Muscle of leg (tissue), 11 donors: ENCODE data around the gene SIGLEC12. TPM values are rescaled to one million over a fixed set of nuclear protein-coding genes. Genes with fewer than 3 reads are reported as not detected.

ENCODE experiments used
- DNase-seq: peaks from one replicate; pipeline ENCODE4 v3.0.0; 2013
- H3K27ac ChIP-seq: one replicate; pipeline ENCODE4 v1.5.1; 2013; ENCODE audit warnings: mild to moderate bottlenecking, low read length, control low read depth
- H3K27me3 ChIP-seq: one replicate; pipeline ENCODE4 v1.6.1; 2013; ENCODE audit warnings: low read length; ENCODE audit not compliant: control insufficient read depth, insufficient read depth
- H3K36me3 ChIP-seq: one replicate; pipeline ENCODE4 v1.6.1; 2013; ENCODE audit warnings: low read length; ENCODE audit not compliant: control insufficient read depth, insufficient read depth
- H3K4me1 ChIP-seq: one replicate; pipeline ENCODE4 v1.6.1; 2013; ENCODE audit warnings: low read length; ENCODE audit not compliant: control insufficient read depth, insufficient read depth
- H3K4me3 ChIP-seq: one replicate; pipeline ENCODE4 v1.5.1; 2013; ENCODE audit warnings: low read length, control low read depth
- H3K9me3 ChIP-seq: replicated peaks from 2 replicates; pipeline ENCODE4 v1.6.1; 2013; ENCODE audit warnings: low read depth, low read length; ENCODE audit not compliant: control insufficient read depth
- WGBS: methylation state at CpG from one replicate; pipeline ENCODE4 v1.1.5; 2013; ENCODE audit warnings: missing lambda C conversion rate; ENCODE audit not compliant: insufficient coverage; 5-methylcytosine and 5-hydroxymethylcytosine counted together
- polyA plus RNA-seq, 8 donors: library from polyadenylated mRNA; unstranded; fragments of 120-200 nt; gene quantifications; one replicate each; pipeline versions ENCODE4 v1.2.1 to v1.2.3, GENCODE V29; 2013; ENCODE audit warnings: inconsistent platforms in 1 of 8, low replicate concordance in 1 of 8; ENCODE audit not compliant: insufficient read length in 8 of 8, insufficient read depth in 1 of 8
- total RNA-seq: library from RNA; stranded (reverse); fragments of 120-200 nt; gene quantifications from one replicate; pipeline ENCODE4 v1.2.4, GENCODE V29; 2013

The SIGLEC12 gene
- total and polyA plus RNA-seq, 9 donors = 0.11 to 0.48 (median 0.20) TPM; not detected in 4

DNA sequence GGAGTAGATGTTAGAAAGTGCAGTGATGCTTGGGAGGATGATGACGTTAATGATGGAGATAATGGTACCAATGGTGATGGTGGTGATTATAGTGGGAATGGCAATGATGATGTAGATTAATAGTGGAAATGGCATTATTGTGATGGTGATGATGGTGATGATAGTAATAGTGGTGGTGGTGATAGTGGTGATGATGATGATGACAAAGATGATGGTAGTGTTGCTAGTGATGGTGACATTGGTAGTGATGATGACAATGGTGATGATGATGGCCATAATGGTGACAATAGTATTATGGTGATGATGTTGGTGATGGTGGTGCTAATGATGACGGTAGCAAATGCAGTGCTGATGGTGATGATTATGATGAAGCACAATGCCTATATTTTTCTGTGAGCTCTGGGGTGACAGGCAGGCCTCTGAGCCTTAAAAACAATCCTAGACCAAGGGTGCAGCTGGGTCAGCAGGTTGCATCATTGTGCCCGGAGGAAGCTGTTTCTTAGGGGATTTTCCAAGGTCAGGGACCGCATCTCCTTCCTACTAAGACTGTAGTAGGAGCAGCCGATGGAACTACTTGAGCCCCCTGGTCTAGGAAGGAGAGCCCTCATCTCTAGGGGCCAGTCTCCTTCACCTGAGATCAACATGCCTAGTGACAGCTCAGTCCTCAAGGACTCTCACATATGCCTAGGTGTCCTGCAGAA lies 15.5 kb downstream of the SIGLEC12 start:
- no peaks in the 10 kb centered on the region for H3K4me1 ChIP-seq
- no peak for DNase-seq

DNA sequence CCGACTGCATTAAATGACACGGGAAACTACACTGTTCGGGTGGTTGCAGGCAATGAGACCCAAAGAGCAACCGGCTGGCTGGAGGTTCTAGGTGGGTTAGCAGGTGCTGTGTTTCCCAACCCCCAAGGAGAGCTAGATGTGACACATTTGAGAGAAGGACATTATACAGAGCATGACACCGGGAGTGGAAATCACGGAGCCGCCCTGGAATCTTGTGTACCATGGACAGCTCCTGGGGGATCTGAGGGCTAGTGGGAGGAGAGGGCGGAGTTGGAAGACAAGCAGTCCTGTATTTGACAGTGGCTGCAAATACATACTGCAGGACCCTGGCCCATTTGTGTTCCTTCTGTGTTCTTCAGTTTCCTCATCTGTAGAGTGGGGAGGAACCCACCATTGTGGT lies 21.0 kb downstream of the SIGLEC12 start:
- H3K27me3 ChIP-seq = no peaks in the 10 kb centered on the region
- H3K4me3 ChIP-seq = no peak overlapping the region
- H3K36me3 ChIP-seq = no peaks in the 10 kb centered on the region
- H3K9me3 ChIP-seq = no peaks in the 10 kb centered on the region
- 40% methylated on average over 8 of the region's 8 CpGs for WGBS
- DNase-seq = peak; percentile 31
- no peaks in the 10 kb centered on the region for H3K4me1 ChIP-seq
- no peak overlapping the region for H3K27ac ChIP-seq

More for the DNA sequence above, 15.5 kb downstream of the SIGLEC12 start:
- H3K36me3 ChIP-seq = no peaks in the 10 kb centered on the region
- H3K27me3 ChIP-seq = no peaks in the 10 kb centered on the region
- no peaks in the 10 kb centered on the region for H3K9me3 ChIP-seq
- H3K4me3 ChIP-seq = no peak overlapping the region
- no peak overlapping the region for H3K27ac ChIP-seq
- WGBS = 77% methylated on average over 3 of the region's 5 CpGs

DNA sequence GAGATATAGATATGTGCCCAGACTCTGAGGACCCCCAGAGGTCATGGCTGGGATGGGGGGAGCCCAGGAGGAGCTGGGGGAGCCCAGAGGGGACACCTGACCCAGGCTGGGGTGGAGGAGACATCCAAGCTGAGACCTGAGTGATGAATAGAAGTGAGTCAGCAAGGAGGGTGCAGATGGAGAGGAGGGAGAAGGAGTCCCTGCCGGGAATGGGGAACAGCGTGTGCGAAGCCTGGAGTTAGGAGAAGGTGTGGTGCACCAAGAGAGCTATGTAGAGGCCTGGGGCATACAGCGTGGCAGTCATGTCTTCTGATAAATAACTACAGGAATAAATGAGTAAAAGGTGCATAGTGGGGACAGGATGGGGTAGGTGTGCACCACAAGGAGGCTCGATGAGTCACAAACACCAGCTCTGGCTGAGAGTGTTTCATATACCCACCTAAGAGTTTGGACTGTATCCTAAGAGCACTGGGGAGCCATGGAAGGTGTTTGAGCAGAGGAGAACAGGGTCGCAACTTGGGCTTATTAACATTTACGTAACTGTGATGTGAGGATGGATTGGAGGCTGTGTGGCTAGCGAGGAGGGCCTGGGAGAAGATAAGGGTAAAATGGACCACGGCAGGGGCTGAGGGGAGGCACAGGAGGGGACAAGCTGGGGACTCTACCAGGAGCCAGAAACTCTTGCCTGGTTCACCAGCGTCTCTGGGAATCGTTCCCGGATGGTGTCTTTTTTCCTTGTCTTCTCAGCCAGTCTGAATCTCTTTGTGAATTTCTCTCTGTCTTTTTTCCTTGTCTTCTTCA lies 21.9 kb downstream of the SIGLEC12 start:
- H3K27ac ChIP-seq = no peak overlapping the region
- no peaks in the 10 kb centered on the region for H3K36me3 ChIP-seq
- DNase-seq = no peak
- H3K27me3 ChIP-seq = no peaks in the 10 kb centered on the region
- H3K9me3 ChIP-seq = no peaks in the 10 kb centered on the region
- WGBS = 79% methylated on average over 11 of the region's 12 CpGs
- no peak overlapping the region for H3K4me3 ChIP-seq
- H3K4me1 ChIP-seq = no peaks in the 10 kb centered on the region

DNA sequence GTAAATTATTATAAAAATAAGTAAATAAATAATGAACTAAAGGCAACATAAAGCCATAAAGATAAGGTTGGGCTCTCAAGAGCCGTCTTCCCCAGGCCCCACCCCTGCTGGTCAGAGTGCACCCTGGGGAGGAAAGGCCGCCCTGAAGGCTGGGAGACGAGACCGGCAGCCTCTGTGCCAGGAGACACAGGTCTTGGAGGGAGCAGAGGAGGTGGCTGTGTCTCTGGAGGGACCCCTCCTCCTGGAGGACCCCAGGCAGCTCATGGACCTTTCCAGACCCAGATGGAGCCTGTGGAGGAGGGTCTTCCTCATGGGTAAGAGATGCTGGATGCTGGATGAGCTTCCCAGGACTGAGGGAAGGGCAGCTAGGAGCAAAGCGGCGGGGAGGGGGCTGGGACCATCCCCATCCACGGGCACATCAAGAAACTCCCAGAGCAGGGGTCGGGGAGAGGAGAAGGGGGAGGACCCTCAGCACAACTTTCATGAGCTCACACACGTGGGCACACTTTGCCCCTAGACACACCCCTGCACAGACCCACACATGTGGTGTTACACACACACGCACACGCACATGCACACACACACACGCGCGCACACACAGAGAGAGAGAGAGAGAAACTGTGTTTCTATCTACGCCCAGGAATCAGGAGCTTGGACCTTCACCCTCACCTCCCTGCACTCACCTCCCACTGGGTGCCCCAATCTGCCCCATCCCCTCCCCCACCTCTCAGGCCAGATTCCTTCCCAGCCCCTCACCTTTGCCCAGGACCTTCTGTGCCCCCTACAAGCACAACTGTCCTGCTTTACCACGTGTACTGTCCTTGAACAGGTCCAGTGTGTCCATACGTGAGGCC lies 23.0 kb downstream of the SIGLEC12 start, which contains the start of gene CEACAM18:
CEACAM18 (plus strand) TSS at position 159 of the 854 bp plus-strand sequence.
- H3K4me3 ChIP-seq = no peak within 1 kb of the TSS
- no peaks in the 10 kb centered on the region for H3K9me3 ChIP-seq
- no peak within 1 kb of the TSS for H3K27ac ChIP-seq
- no peaks in the 10 kb centered on the region for H3K36me3 ChIP-seq
- H3K4me1 ChIP-seq = no peaks in the 10 kb centered on the region
- 76% methylated on average over 9 of the region's 17 CpGs for WGBS
- H3K27me3 ChIP-seq = no peaks in the 10 kb centered on the region
- DNase-seq = no peak

DNA sequence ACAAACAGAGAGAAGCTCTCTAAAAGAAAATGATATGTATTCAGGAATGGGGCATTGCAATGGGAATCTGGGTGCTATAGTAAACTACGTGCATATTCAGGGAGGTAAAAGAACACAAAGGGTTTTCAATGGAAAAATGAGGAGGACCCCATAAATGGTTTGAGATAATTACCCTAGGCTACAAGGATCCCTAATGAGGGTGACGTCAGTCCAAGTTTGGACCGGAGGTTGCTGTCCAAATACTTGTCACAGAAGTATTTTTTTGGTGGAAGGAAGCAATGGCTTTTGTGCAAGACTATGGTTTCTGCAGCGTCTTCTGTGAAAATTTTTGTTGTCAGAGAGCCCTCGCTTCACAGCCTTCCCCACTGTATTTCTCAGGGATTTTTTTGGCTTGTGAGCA lies 24.3 kb downstream of the SIGLEC12 start:
- no peak overlapping the region for H3K4me3 ChIP-seq
- no peaks in the 10 kb centered on the region for H3K36me3 ChIP-seq
- H3K9me3 ChIP-seq = no peaks in the 10 kb centered on the region
- H3K4me1 ChIP-seq = no peaks in the 10 kb centered on the region
- WGBS = 47% methylated on average over 3 of the region's 5 CpGs
- H3K27me3 ChIP-seq = peaks cover 4% of the 10 kb centered on the region
- DNase-seq = no peak
- no peak overlapping the region for H3K27ac ChIP-seq

DNA sequence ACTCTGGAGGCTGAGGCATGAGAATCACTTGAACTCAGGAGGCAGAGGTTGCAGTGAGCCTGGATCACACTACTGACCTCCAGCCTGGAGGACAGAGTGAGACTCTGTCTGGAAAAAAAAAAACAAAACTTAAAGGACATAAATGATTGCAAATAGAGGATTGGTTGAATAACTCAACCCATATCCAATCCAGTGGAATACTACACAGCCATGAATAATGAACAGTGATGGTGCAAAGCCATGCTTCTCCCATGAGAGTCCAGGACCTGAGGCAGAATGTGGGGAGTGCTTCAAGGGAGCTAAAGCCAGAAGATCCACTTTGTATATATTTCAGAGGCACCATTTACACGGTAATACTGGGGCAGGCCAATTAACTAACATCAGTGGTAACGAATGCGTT lies 25.4 kb downstream of the SIGLEC12 start:
- peaks cover 4% of the 10 kb centered on the region for H3K27me3 ChIP-seq
- no peaks in the 10 kb centered on the region for H3K9me3 ChIP-seq
- no peaks in the 10 kb centered on the region for H3K36me3 ChIP-seq
- H3K4me3 ChIP-seq = no peak overlapping the region
- no peak overlapping the region for H3K27ac ChIP-seq
- DNase-seq = no peak
- no peaks in the 10 kb centered on the region for H3K4me1 ChIP-seq
- WGBS = no CpG with 5 or more reads among the region's 3 CpGs

DNA sequence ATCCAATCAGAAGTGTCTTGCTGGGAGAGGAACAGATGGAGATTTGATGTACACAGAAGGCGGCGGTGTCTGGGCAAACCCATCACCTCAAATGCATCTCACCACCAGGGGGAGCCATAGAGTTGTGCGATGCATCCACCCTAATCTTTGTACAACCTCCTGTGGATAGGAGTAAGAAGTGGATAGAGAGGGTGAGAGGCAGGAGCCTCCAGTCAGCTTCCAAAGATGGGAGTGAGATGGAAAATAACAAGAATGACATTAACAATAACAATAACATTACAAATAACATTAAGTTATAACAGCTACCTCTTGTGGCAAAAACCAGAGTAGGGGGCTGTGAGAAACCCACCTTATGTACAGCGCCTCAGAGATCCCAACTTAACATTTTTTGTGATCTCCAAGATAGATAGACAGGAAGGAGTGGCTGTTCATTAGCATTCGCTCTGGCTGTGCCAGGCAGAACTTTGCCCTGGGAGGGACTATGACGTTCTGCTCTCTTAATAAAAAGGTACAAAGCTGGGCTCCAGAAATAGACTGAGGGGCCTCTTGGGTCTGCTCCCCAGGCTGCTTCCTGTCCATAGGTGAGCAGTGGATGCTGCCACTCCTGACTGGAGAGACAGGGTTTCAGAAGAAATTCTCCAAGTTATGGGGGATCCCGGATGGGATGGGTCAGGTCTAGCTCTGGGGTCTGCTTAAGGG lies 28.4 kb downstream of the SIGLEC12 start:
- no peaks in the 10 kb centered on the region for H3K36me3 ChIP-seq
- no peaks in the 10 kb centered on the region for H3K4me1 ChIP-seq
- H3K4me3 ChIP-seq = no peak overlapping the region
- no peak overlapping the region for H3K27ac ChIP-seq
- H3K9me3 ChIP-seq = no peaks in the 10 kb centered on the region
- DNase-seq = peak; percentile 70
- H3K27me3 ChIP-seq = peaks cover 4% of the 10 kb centered on the region
- WGBS = 29% methylated on average over 2 of the region's 7 CpGs

DNA sequence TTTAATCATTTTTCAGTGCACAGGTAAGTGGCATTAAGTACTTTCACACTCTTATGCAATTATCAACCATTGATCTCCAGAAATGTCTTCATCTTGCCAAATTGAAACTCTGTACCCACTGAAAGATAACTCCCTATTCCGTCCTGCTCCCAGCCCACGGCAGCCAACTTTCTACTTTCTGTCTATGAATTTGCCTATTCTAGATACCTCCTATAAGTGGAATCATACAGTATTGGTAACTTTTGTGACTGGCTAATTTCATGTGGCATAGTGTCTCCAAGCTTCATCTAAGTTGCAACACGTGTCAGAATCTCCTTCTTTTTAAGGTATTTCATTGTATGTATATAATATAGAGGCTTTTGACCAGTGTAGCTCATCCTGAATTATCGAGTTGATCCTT lies 29.0 kb downstream of the SIGLEC12 start:
- no CpG with 5 or more reads among the region's 4 CpGs for WGBS
- H3K27me3 ChIP-seq = peaks cover 4% of the 10 kb centered on the region

DNA sequence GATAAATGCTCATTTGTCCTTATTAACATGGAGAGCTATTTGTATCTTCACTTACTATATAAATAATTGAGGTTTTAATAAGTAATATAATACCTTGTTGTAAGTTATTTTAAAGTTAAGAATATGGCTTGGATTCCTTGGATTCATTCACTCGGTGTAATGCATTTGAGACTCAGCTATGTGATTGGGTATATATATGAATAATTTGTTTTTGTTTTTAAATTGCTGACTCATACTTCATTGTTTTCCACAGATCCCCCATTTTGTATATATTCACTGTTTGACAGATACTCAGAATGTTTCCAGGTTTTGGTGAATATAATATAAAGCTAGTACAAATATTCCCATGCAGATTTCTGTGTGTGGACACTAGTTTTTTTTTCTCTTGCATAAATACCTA lies 30.1 kb downstream of the SIGLEC12 start:
- no CpG with 5 or more reads among the region's 1 CpG for WGBS
- peaks cover 4% of the 10 kb centered on the region for H3K27me3 ChIP-seq

More for the DNA sequence above, 29.0 kb downstream of the SIGLEC12 start:
- DNase-seq = no peak
- Histone ChIP-seq H3K4me3 (no peak overlapping the region), H3K4me1 (no peaks in the 10 kb centered on the region), H3K36me3 (no peaks in the 10 kb centered on the region), H3K27ac (no peak overlapping the region), H3K9me3 (no peaks in the 10 kb centered on the region)

More for the DNA sequence above, 30.1 kb downstream of the SIGLEC12 start:
- H3K9me3 ChIP-seq = no peaks in the 10 kb centered on the region
- H3K4me3 ChIP-seq = no peak overlapping the region
- H3K36me3 ChIP-seq = no peaks in the 10 kb centered on the region
- no peak overlapping the region for H3K27ac ChIP-seq
- H3K4me1 ChIP-seq = no peaks in the 10 kb centered on the region
- no peak for DNase-seq
